Testis (tissue), 3 donors: ENCODE measurements around the gene ERBB3. TPM values are rescaled to one million over a fixed set of nuclear protein-coding genes. Genes with fewer than 3 reads are reported as not detected.

Experiments used
- DNase-seq: peaks from one replicate; pipeline ENCODE4 v3.0.0-alpha.2; 2019
- H3K27ac ChIP-seq, 2 donors: fragments of 200-600 bp; sonication (generic); one replicate each; pipeline ENCODE4 v1.5.1; 2019
- H3K27me3 ChIP-seq: fragments of 200-600 bp; sonication (generic); one replicate; pipeline ENCODE4 v1.5.1; 2019
- H3K36me3 ChIP-seq: fragments of 200-600 bp; sonication (generic); one replicate; pipeline ENCODE4 v1.5.1; 2017; ENCODE audit warnings: low read depth; ENCODE audit errors: missing control alignments
- H3K4me1 ChIP-seq: fragments of 200-600 bp; sonication (generic); one replicate; pipeline ENCODE4 v1.5.1; 2019
- H3K4me3 ChIP-seq, 2 donors: fragments of 200-600 bp; sonication (generic); one replicate each; pipeline ENCODE4 v1.5.1; 2017 to 2019
- H3K9me3 ChIP-seq: fragments of 200-600 bp; sonication (generic); one replicate; pipeline ENCODE4 v1.5.1; 2017
- CTCF ChIP-seq, 3 experiments: fragments of 450-650 bp in 2 of 3; fragments of 200-600 bp in 1 of 3; sonication (generic) in 1 of 3; IDR thresholded peaks; one replicate each; pipeline ENCODE4 v1.5.1; 2016 to 2019; ENCODE audit warnings: antibody characterized with exemption in 3 of 3, mild to moderate bottlenecking in 2 of 3, moderate library complexity in 1 of 3
- POLR2A ChIP-seq: fragments of 450-650 bp; IDR thresholded peaks from one replicate; pipeline ENCODE4 v1.6.1; 2017; ENCODE audit warnings: antibody characterized with exemption, mild to moderate bottlenecking, moderate library complexity
- WGBS, 2 donors: methylation state at CpG; one replicate each; pipeline ENCODE4 v1.1.5; 2018; 5-methylcytosine and 5-hydroxymethylcytosine counted together
- intact Hi-C: fragments of 100-400 bp; cut with DNase I; formaldehyde crosslinking; loops from one replicate; pipeline ENCODE4 v1.15.1; 2023; ENCODE audit warnings: low total_unique reads
- polyA plus RNA-seq: library from polyadenylated mRNA; stranded (reverse); fragments of 350-450 nt; fragmentation: Illumina TruSeq; extraction: RNeasy Lipid Tissue Mini Kit (QIAGEN cat#74804); gene quantifications from one replicate; pipeline ENCODE4 v1.2.3, GENCODE V29; 2014; ENCODE audit warnings: low read depth, low replicate concordance; ENCODE audit not compliant: insufficient read depth
- total RNA-seq, 2 donors: library from RNA; depleted of rRNA; stranded (reverse); fragments of >200 nt; gene quantifications; one replicate each; pipeline ENCODE4 v1.2.3, GENCODE V29; 2016

Gene ERBB3
- total and polyA plus RNA-seq, 3 donors from 2014 or later: 3.3 to 9.8 (median 6.1) TPM

GRCh38 chr12:56082967-56083366 lies 3.0 kb downstream of the ERBB3 start:
- no peak for DNase-seq
- Histone ChIP-seq H3K9me3 (no peaks in the 10 kb centered on the region), H3K4me1 (peaks cover 7% of the 10 kb centered on the region), H3K36me3 (no peaks in the 10 kb centered on the region), H3K27ac (no peak overlapping the region), H3K4me3 (no peak overlapping the region), H3K27me3 (no peaks in the 10 kb centered on the region)
- TF ChIP-seq CTCF (IDR thresholded peaks at IDR 0.05): no peak
- TF ChIP-seq POLR2A: no peak
- intact Hi-C loops: no loop called here
- 53 to 68% methylated on average over 3 of the region's 3 CpGs for WGBS, 2 donors

- TF ChIP-seq POLR2A (no peak), CTCF (IDR thresholded peaks at IDR 0.05) (no peak)
- no peaks in the 10 kb centered on the region for H3K27me3 ChIP-seq
- no peak overlapping the region for H3K27ac ChIP-seq
- no peaks in the 10 kb centered on the region for H3K9me3 ChIP-seq
- H3K4me3 ChIP-seq: no peak overlapping the region
- no peak for DNase-seq
- intact Hi-C loops: no loop called here
- peaks cover 3% of the 10 kb centered on the region for H3K4me1 ChIP-seq
- WGBS, 2 donors: 88 to 90% methylated on average over 9 to 15 of the region's 15 CpGs
- H3K36me3 ChIP-seq: no peaks in the 10 kb centered on the region
Measured at GRCh38 chr12:56084958-56085543, 5.1 kb downstream of the ERBB3 start.

GRCh38 chr12:56086096-56086495 lies 6.1 kb downstream of the ERBB3 start:
- 83 to 85% methylated on average over 3 of the region's 3 CpGs for WGBS, 2 donors
- Histone ChIP-seq H3K27ac (no peak overlapping the region), H3K36me3 (no peaks in the 10 kb centered on the region), H3K27me3 (no peaks in the 10 kb centered on the region), H3K9me3 (no peaks in the 10 kb centered on the region), H3K4me1 (no peaks in the 10 kb centered on the region), H3K4me3 (no peak overlapping the region)
- intact Hi-C loops: no loop called here
- no peak for DNase-seq
- no peak for TF ChIP-seq POLR2A
- TF ChIP-seq CTCF (IDR thresholded peaks at IDR 0.05): no peak

- TF ChIP-seq POLR2A: no peak
- TF ChIP-seq CTCF (IDR thresholded peaks at IDR 0.05): no peak
- H3K9me3 ChIP-seq: no peaks in the 10 kb centered on the region
- H3K4me1 ChIP-seq: no peaks in the 10 kb centered on the region
- intact Hi-C loops: no loop called here
- no peak overlapping the region for H3K4me3 ChIP-seq
- H3K27me3 ChIP-seq: no peaks in the 10 kb centered on the region
- H3K27ac ChIP-seq: no peak overlapping the region
- H3K36me3 ChIP-seq: no peaks in the 10 kb centered on the region
- 70 to 93% methylated on average over 5 to 6 of the region's 6 CpGs for WGBS, 2 donors
- DNase-seq: no peak
Measured at GRCh38 chr12:56086608-56087007, 6.6 kb downstream of the ERBB3 start.

GRCh38 chr12:56087220-56087619 lies 7.3 kb downstream of the ERBB3 start:
- H3K27ac ChIP-seq: no peak overlapping the region
- H3K4me1 ChIP-seq: no peaks in the 10 kb centered on the region
- no peaks in the 10 kb centered on the region for H3K9me3 ChIP-seq
- 88 to 93% methylated on average over 6 of the region's 6 CpGs for WGBS, 2 donors
- H3K4me3 ChIP-seq: no peak overlapping the region
- no peaks in the 10 kb centered on the region for H3K36me3 ChIP-seq
- intact Hi-C loops: no loop called here
- DNase-seq: no peak
- TF ChIP-seq POLR2A: no peak
- no peak for TF ChIP-seq CTCF (IDR thresholded peaks at IDR 0.05)
- no peaks in the 10 kb centered on the region for H3K27me3 ChIP-seq
